ENCODE measurements around the gene REC114.

REC114 gene

GRCh38 chr15:73518180-73518862 is 75.4 kb downstream of the REC114 start:
- no peak for TF ChIP-seq CTCF (IDR thresholded peaks at IDR 0.05; ENCODE audit: control insufficient read depth, insufficient read depth, low read depth, low read length, missing control alignments)
- H3K4me3 ChIP-seq (ENCODE audit: control insufficient read depth, low read depth, low read length) = no peak overlapping the region
- no peak for DNase-seq (ENCODE audit: low read depth)

GRCh38 chr15:73518876-73519733 is 76.1 kb downstream of the REC114 start:
- TF ChIP-seq CTCF (IDR thresholded peaks at IDR 0.05; ENCODE audit: control insufficient read depth, insufficient read depth, low read depth, low read length, missing control alignments) = no peak
- H3K4me3 ChIP-seq (ENCODE audit: control insufficient read depth, low read depth, low read length) = no peak overlapping the region
- DNase-seq (ENCODE audit: low read depth) = no peak

GRCh38 chr15:73522011-73522410 is 79.0 kb downstream of the REC114 start:
- no peak overlapping the region for H3K4me3 ChIP-seq (ENCODE audit: control insufficient read depth, low read depth, low read length)
- no peak for TF ChIP-seq CTCF (IDR thresholded peaks at IDR 0.05; ENCODE audit: control insufficient read depth, insufficient read depth, low read depth, low read length, missing control alignments)

GRCh38 chr15:73524919-73525318 is 82.0 kb downstream of the REC114 start:
- no peak overlapping the region for H3K4me3 ChIP-seq (ENCODE audit: control insufficient read depth, low read depth, low read length)
- no peak for DNase-seq (ENCODE audit: low read depth)
- TF ChIP-seq CTCF (IDR thresholded peaks at IDR 0.05; ENCODE audit: control insufficient read depth, insufficient read depth, low read depth, low read length, missing control alignments) = no peak

More at GRCh38 chr15:73522011-73522410, 79.0 kb downstream of the REC114 start:
- DNase-seq (ENCODE audit: low read depth) = no peak

- H3K4me3 ChIP-seq (ENCODE audit: control insufficient read depth, low read depth, low read length) = no peak overlapping the region
- DNase-seq (ENCODE audit: low read depth) = no peak
- TF ChIP-seq CTCF (IDR thresholded peaks at IDR 0.05; ENCODE audit: control insufficient read depth, insufficient read depth, low read depth, low read length, missing control alignments) = no peak
These were observed 84.6 kb downstream of the REC114 start for GRCh38 chr15:73527598-73527997.

- DNase-seq (ENCODE audit: low read depth) = no peak
- no peak for TF ChIP-seq CTCF (IDR thresholded peaks at IDR 0.05; ENCODE audit: control insufficient read depth, insufficient read depth, low read depth, low read length, missing control alignments)
- H3K4me3 ChIP-seq (ENCODE audit: control insufficient read depth, low read depth, low read length) = no peak overlapping the region
These were observed 87.7 kb downstream of the REC114 start for GRCh38 chr15:73530649-73531048.

All from AG09309 (cell line).